Measurements from ENCODE around the gene SRPK3. TPM values are rescaled to one million over a fixed set of nuclear protein-coding genes. Genes with fewer than 3 reads are reported as not detected.

SRPK3 gene
- total RNA-seq, 1 donor from 2014 or later, result not detected

- H3K27me3 Mint-ChIP-seq (ENCODE audit: low read depth), result no peaks in the 10 kb centered on the region
- no peak for DNase-seq (ENCODE audit: low spot score)
- no peaks in the 10 kb centered on the region for H3K36me3 Mint-ChIP-seq (ENCODE audit: low read depth)
- intact Hi-C loops (cut with micrococcal nuclease), result loop anchor here (10.0 kb wide), 1 partner anchor 155 kb away; the partner anchor contains the start of gene ARHGAP4
- H3K4me3 Mint-ChIP-seq (ENCODE audit: low read depth), result no peak overlapping the region
- H3K27ac Mint-ChIP-seq, result no peak overlapping the region
- H3K9me3 Mint-ChIP-seq, result no peaks in the 10 kb centered on the region
- H3K4me1 Mint-ChIP-seq (ENCODE audit: low read depth), result peaks cover 4% of the 10 kb centered on the region
These were observed 11.5 kb upstream of the SRPK3 start for GRCh38 chrX:153769158-153769864.

GRCh38 chrX:153769865-153770600 is 10.8 kb upstream of the SRPK3 start:
- no peaks in the 10 kb centered on the region for H3K36me3 Mint-ChIP-seq (ENCODE audit: low read depth)
- H3K27me3 Mint-ChIP-seq (ENCODE audit: low read depth), result no peaks in the 10 kb centered on the region
- H3K9me3 Mint-ChIP-seq, result no peaks in the 10 kb centered on the region
- H3K27ac Mint-ChIP-seq, result no peak overlapping the region
- no peak overlapping the region for H3K4me3 Mint-ChIP-seq (ENCODE audit: low read depth)
- intact Hi-C loops (cut with micrococcal nuclease), result loop anchor here (10.0 kb wide), 1 partner anchor 155 kb away; the partner anchor contains the start of gene ARHGAP4
- peaks cover 4% of the 10 kb centered on the region for H3K4me1 Mint-ChIP-seq (ENCODE audit: low read depth)
- DNase-seq (ENCODE audit: low spot score), result no peak

- H3K36me3 Mint-ChIP-seq (ENCODE audit: low read depth), result no peaks in the 10 kb centered on the region
- H3K9me3 Mint-ChIP-seq, result no peaks in the 10 kb centered on the region
- intact Hi-C loops (cut with micrococcal nuclease), result no loop called here
- H3K4me3 Mint-ChIP-seq (ENCODE audit: low read depth), result no peak overlapping the region
- H3K4me1 Mint-ChIP-seq (ENCODE audit: low read depth), result peaks cover 4% of the 10 kb centered on the region
- H3K27me3 Mint-ChIP-seq (ENCODE audit: low read depth), result no peaks in the 10 kb centered on the region
- no peak overlapping the region for H3K27ac Mint-ChIP-seq
- no peak for DNase-seq (ENCODE audit: low spot score)
These were observed 10.0 kb upstream of the SRPK3 start for GRCh38 chrX:153770601-153771414.

- intact Hi-C loops (cut with micrococcal nuclease), result no loop called here
- Mint-ChIP-seq H3K9me3 (no peaks in the 10 kb centered on the region), H3K27me3 (ENCODE audit: low read depth) (no peaks in the 10 kb centered on the region), H3K27ac (no peak overlapping the region), H3K36me3 (ENCODE audit: low read depth) (no peaks in the 10 kb centered on the region), H3K4me3 (ENCODE audit: low read depth) (no peak overlapping the region), H3K4me1 (ENCODE audit: low read depth) (peaks cover 2% of the 10 kb centered on the region)
- no peak for DNase-seq (ENCODE audit: low spot score)
These were observed 9.2 kb upstream of the SRPK3 start for GRCh38 chrX:153771415-153772315.

GRCh38 chrX:153772316-153773217 is 8.3 kb upstream of the SRPK3 start:
- no peaks in the 10 kb centered on the region for H3K4me1 Mint-ChIP-seq (ENCODE audit: low read depth)

GRCh38 chrX:153773218-153773611 is 7.6 kb upstream of the SRPK3 start:
- intact Hi-C loops (cut with micrococcal nuclease), result no loop called here
- Mint-ChIP-seq H3K9me3 (no peaks in the 10 kb centered on the region), H3K36me3 (ENCODE audit: low read depth) (no peaks in the 10 kb centered on the region), H3K4me3 (ENCODE audit: low read depth) (no peak overlapping the region), H3K4me1 (ENCODE audit: low read depth) (no peaks in the 10 kb centered on the region), H3K27me3 (ENCODE audit: low read depth) (no peaks in the 10 kb centered on the region), H3K27ac (no peak overlapping the region)
- DNase-seq (ENCODE audit: low spot score), result no peak

More at GRCh38 chrX:153772316-153773217, 8.3 kb upstream of the SRPK3 start:
- intact Hi-C loops (cut with micrococcal nuclease), result no loop called here
- Mint-ChIP-seq H3K36me3 (ENCODE audit: low read depth) (no peaks in the 10 kb centered on the region), H3K27me3 (ENCODE audit: low read depth) (no peaks in the 10 kb centered on the region), H3K9me3 (no peaks in the 10 kb centered on the region), H3K27ac (no peak overlapping the region), H3K4me3 (ENCODE audit: low read depth) (no peak overlapping the region)
- no peak for DNase-seq (ENCODE audit: low spot score)

- no peaks in the 10 kb centered on the region for H3K36me3 Mint-ChIP-seq (ENCODE audit: low read depth)
- no peak for DNase-seq (ENCODE audit: low spot score)
- H3K27ac Mint-ChIP-seq, result no peak overlapping the region
- intact Hi-C loops (cut with micrococcal nuclease), result no loop called here
- H3K9me3 Mint-ChIP-seq, result no peaks in the 10 kb centered on the region
- H3K4me3 Mint-ChIP-seq (ENCODE audit: low read depth), result no peak overlapping the region
- H3K4me1 Mint-ChIP-seq (ENCODE audit: low read depth), result no peaks in the 10 kb centered on the region
- no peaks in the 10 kb centered on the region for H3K27me3 Mint-ChIP-seq (ENCODE audit: low read depth)
These were observed 6.9 kb upstream of the SRPK3 start for GRCh38 chrX:153773741-153774575.

- H3K36me3 Mint-ChIP-seq (ENCODE audit: low read depth), result no peaks in the 10 kb centered on the region
- H3K27ac Mint-ChIP-seq, result no peak overlapping the region
- intact Hi-C loops (cut with micrococcal nuclease), result no loop called here
These were observed 6.1 kb upstream of the SRPK3 start for GRCh38 chrX:153774576-153775292.

GRCh38 chrX:153775293-153776119 is 5.3 kb upstream of the SRPK3 start:
- Mint-ChIP-seq H3K4me1 (ENCODE audit: low read depth) (no peaks in the 10 kb centered on the region), H3K27me3 (ENCODE audit: low read depth) (no peaks in the 10 kb centered on the region), H3K9me3 (no peaks in the 10 kb centered on the region), H3K36me3 (ENCODE audit: low read depth) (no peaks in the 10 kb centered on the region), H3K27ac (no peak overlapping the region), H3K4me3 (ENCODE audit: low read depth) (no peak overlapping the region)
- no peak for DNase-seq (ENCODE audit: low spot score)
- intact Hi-C loops (cut with micrococcal nuclease), result no loop called here

More at GRCh38 chrX:153774576-153775292, 6.1 kb upstream of the SRPK3 start:
- no peak for DNase-seq (ENCODE audit: low spot score)
- H3K9me3 Mint-ChIP-seq, result no peaks in the 10 kb centered on the region
- H3K4me1 Mint-ChIP-seq (ENCODE audit: low read depth), result no peaks in the 10 kb centered on the region
- H3K27me3 Mint-ChIP-seq (ENCODE audit: low read depth), result no peaks in the 10 kb centered on the region
- H3K4me3 Mint-ChIP-seq (ENCODE audit: low read depth), result no peak overlapping the region

GRCh38 chrX:153776120-153776599 is 4.7 kb upstream of the SRPK3 start:
- Mint-ChIP-seq H3K9me3 (no peaks in the 10 kb centered on the region), H3K36me3 (ENCODE audit: low read depth) (no peaks in the 10 kb centered on the region), H3K27me3 (ENCODE audit: low read depth) (no peaks in the 10 kb centered on the region), H3K27ac (no peak overlapping the region), H3K4me1 (ENCODE audit: low read depth) (no peaks in the 10 kb centered on the region), H3K4me3 (ENCODE audit: low read depth) (no peak overlapping the region)
- DNase-seq (ENCODE audit: low spot score), result no peak
- intact Hi-C loops (cut with micrococcal nuclease), result no loop called here
